ENCODE measurements around the gene SLC22A13.
"Not testable (repeated sequence)": the region's sequence is repeated elsewhere in the genome, so short reads cannot be mapped to it uniquely, and the experiment has no call there.

Gene SLC22A13

GRCh38 chr3:38283810-38284755 lies 18.5 kb downstream of the SLC22A13 start:
- Histone ChIP-seq H3K9me3 (ENCODE audit: insufficient read depth, low read length, severe bottlenecking) (no peaks in the 10 kb centered on the region), H3K4me3 (ENCODE audit: low read depth in 1 of 2, low read length in 2 of 2) (no peak overlapping the region), H3K27me3 (ENCODE audit: insufficient read depth, low read length, poor library complexity) (no peaks in the 10 kb centered on the region), H3K27ac (ENCODE audit: low read length) (no peak overlapping the region), H3K9ac (ENCODE audit: low read depth, low read length) (no peak overlapping the region), H4K20me1 (ENCODE audit: insufficient read depth, low read length) (no peaks in the 10 kb centered on the region), H3K79me2 (ENCODE audit: insufficient read depth, low read length) (no peaks in the 10 kb centered on the region), H3K4me2 (ENCODE audit: insufficient read depth, low read length) (no peak overlapping the region), H2AFZ (ENCODE audit: low read depth, low read length) (no peak overlapping the region), H3K36me3 (ENCODE audit: insufficient read depth, low read length) (no peaks in the 10 kb centered on the region), H3K4me1 (ENCODE audit: insufficient read depth, low read length) (no peaks in the 10 kb centered on the region)
- no peak for DNase-seq
- TF ChIP-seq EZH2 (IDR thresholded peaks at IDR 0.05; ENCODE audit: borderline replicate concordance, low read depth, low read length, severe bottlenecking) = no peak
- TF ChIP-seq, protein P1, sequence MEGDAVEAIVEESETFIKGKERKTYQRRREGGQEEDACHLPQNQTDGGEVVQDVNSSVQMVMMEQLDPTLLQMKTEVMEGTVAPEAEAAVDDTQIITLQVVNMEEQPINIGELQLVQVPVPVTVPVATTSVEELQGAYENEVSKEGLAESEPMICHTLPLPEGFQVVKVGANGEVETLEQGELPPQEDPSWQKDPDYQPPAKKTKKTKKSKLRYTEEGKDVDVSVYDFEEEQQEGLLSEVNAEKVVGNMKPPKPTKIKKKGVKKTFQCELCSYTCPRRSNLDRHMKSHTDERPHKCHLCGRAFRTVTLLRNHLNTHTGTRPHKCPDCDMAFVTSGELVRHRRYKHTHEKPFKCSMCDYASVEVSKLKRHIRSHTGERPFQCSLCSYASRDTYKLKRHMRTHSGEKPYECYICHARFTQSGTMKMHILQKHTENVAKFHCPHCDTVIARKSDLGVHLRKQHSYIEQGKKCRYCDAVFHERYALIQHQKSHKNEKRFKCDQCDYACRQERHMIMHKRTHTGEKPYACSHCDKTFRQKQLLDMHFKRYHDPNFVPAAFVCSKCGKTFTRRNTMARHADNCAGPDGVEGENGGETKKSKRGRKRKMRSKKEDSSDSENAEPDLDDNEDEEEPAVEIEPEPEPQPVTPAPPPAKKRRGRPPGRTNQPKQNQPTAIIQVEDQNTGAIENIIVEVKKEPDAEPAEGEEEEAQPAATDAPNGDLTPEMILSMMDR (IDR thresholded peaks at IDR 0.05; ENCODE audit: borderline replicate concordance, extremely low read depth, low read length, poor library complexity, severe bottlenecking) = no peak
- no peak for ATAC-seq (ENCODE audit: insufficient read depth, low read depth)

GRCh38 chr3:38284756-38285150 lies 19.1 kb downstream of the SLC22A13 start:
- no peak overlapping the region for H3K27ac ChIP-seq (ENCODE audit: low read length)
- ATAC-seq (ENCODE audit: insufficient read depth, low read depth) (no peak), DNase-seq (no peak)
- H3K27me3 ChIP-seq (ENCODE audit: insufficient read depth, low read length, poor library complexity) = no peaks in the 10 kb centered on the region
- H3K4me2 ChIP-seq (ENCODE audit: insufficient read depth, low read length) = no peak overlapping the region
- no peaks in the 10 kb centered on the region for H4K20me1 ChIP-seq (ENCODE audit: insufficient read depth, low read length)
- no peaks in the 10 kb centered on the region for H3K79me2 ChIP-seq (ENCODE audit: insufficient read depth, low read length)
- no peaks in the 10 kb centered on the region for H3K36me3 ChIP-seq (ENCODE audit: insufficient read depth, low read length)
- no peaks in the 10 kb centered on the region for H3K4me1 ChIP-seq (ENCODE audit: insufficient read depth, low read length)
- no peak overlapping the region for H3K4me3 ChIP-seq (ENCODE audit: low read depth in 1 of 2, low read length in 2 of 2)
- H2AFZ ChIP-seq (ENCODE audit: low read depth, low read length) = no peak overlapping the region
- H3K9me3 ChIP-seq (ENCODE audit: insufficient read depth, low read length, severe bottlenecking) = no peaks in the 10 kb centered on the region
- TF ChIP-seq, protein P1 (IDR thresholded peaks at IDR 0.05; ENCODE audit: borderline replicate concordance, extremely low read depth, low read length, poor library complexity, severe bottlenecking) = no peak
- TF ChIP-seq EZH2 (IDR thresholded peaks at IDR 0.05; ENCODE audit: borderline replicate concordance, low read depth, low read length, severe bottlenecking) = no peak
- no peak overlapping the region for H3K9ac ChIP-seq (ENCODE audit: low read depth, low read length)

GRCh38 chr3:38289286-38290217 lies 23.9 kb downstream of the SLC22A13 start:
- H3K4me2 ChIP-seq (ENCODE audit: insufficient read depth, low read length); H3K36me3 ChIP-seq (ENCODE audit: insufficient read depth, low read length); H3K4me1 ChIP-seq (ENCODE audit: insufficient read depth, low read length); H3K79me2 ChIP-seq (ENCODE audit: insufficient read depth, low read length); DNase-seq; H3K27ac ChIP-seq (ENCODE audit: low read length); H3K4me3 ChIP-seq (ENCODE audit: low read depth in 1 of 2, low read length in 2 of 2); H4K20me1 ChIP-seq (ENCODE audit: insufficient read depth, low read length); H3K9ac ChIP-seq (ENCODE audit: low read depth, low read length); ATAC-seq (ENCODE audit: insufficient read depth, low read depth); H3K27me3 ChIP-seq (ENCODE audit: insufficient read depth, low read length, poor library complexity); H3K9me3 ChIP-seq (ENCODE audit: insufficient read depth, low read length, severe bottlenecking); H2AFZ ChIP-seq (ENCODE audit: low read depth, low read length): not testable (repeated sequence)

DNA sequence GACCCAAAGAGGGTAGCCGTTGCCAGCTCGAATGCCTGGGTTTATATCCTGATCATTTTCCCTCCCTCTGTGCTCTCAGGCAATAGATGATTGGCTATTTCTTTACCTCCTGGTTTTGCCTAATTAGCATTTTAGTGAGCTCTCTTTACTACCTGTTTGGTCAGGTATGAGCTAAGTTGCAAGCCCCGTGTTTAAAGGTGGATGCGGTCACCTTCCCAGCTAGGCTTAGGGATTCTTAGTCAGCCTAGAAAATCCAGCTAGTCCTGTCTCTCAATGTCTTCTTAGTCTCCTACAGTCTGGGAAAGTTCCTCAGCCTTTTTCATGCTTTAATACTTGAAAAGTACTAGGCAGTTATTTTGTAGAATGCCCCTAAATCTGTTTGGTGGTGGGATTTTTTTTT lies 31.4 kb downstream of the SLC22A13 start:
- H3K4me3 ChIP-seq (ENCODE audit: low read depth in 1 of 2, low read length in 2 of 2); H3K79me2 ChIP-seq (ENCODE audit: insufficient read depth, low read length); H3K4me1 ChIP-seq (ENCODE audit: insufficient read depth, low read length); H3K27ac ChIP-seq (ENCODE audit: low read length); DNase-seq; H3K27me3 ChIP-seq (ENCODE audit: insufficient read depth, low read length, poor library complexity); H3K4me2 ChIP-seq (ENCODE audit: insufficient read depth, low read length); H4K20me1 ChIP-seq (ENCODE audit: insufficient read depth, low read length); H3K36me3 ChIP-seq (ENCODE audit: insufficient read depth, low read length); H2AFZ ChIP-seq (ENCODE audit: low read depth, low read length); H3K9me3 ChIP-seq (ENCODE audit: insufficient read depth, low read length, severe bottlenecking); ATAC-seq (ENCODE audit: insufficient read depth, low read depth); H3K9ac ChIP-seq (ENCODE audit: low read depth, low read length): not testable (repeated sequence)

All from DND-41 (cell line).